ENCODE results near the gene RAB19.
"Not testable (repeated sequence)": the region's sequence is repeated elsewhere in the genome, so short reads cannot be mapped to it uniquely, and the experiment has no call there.

RAB19 gene

DNA sequence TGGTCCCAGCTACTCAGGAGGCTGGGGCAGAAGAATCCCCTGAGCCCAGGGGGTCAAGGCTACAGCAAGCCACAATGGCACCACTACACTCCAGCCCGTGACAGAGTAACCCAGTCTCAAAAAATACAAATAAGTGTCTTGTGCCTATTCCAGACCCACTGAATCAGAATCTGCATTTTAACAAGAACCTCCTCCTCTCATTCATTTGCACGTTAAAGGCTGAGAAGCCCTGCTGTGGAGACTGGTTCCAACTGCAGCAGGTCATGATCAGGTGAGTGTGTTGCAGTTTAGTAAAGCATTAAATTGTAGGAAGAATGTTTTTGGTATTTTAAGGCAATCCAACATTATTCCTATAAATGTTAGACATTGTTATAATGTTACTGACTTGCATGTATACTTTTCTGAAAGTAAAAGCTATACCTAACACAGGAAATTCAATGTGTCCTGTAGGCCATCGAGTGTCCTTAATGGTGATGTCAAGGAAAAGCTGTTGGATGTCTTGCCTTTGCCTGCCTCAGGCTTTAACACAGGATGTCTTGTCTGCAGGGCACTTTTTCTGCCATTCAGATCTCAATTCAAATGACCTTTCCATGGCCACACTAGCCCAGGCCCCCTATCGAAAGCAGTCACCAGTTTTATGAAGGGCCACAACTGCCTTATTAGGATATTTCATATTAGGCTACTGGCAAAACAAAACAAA lies 45.1 kb downstream of the RAB19 start:
- Histone ChIP-seq H3K27me3 (replicated peaks; ENCODE audit: control insufficient read depth, insufficient read depth, low read length, poor library complexity, severe bottlenecking) (no peaks in the 10 kb centered on the region), H3K4me1 (ENCODE audit: control insufficient read depth, insufficient read depth, low read length, poor library complexity, severe bottlenecking) (no peaks in the 10 kb centered on the region), H3K36me3 (ENCODE audit: control insufficient read depth, insufficient read depth, low read length) (peaks cover 9% of the 10 kb centered on the region), H3K9me3 (ENCODE audit: control insufficient read depth, low read length) (no peaks in the 10 kb centered on the region), H3K27ac (ENCODE audit: insufficient read depth, low read length, poor library complexity, severe bottlenecking) (no peak overlapping the region), H3K4me3 (ENCODE audit: insufficient read depth, low read depth, low read length, poor library complexity, severe bottlenecking) (no peak overlapping the region)
- DNase-seq, result no peak

DNA sequence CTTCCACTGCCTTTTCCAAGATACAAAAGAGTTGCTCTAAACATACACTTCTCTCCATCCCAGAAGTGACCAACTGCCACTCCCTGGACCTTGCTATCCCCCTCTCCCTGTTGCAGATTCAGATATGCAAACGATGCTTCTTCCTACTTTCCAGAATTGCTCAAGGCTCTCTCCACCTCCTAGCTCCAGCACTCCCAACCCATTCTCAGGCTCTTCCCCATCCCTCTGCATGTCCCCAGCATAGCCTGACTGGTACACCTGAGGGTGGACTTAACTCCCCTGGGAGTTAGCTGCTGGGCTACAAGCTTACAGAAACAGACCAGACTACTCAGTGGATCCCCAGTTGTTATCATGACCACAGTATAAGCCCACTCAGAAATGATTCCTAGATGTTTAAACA lies 47.9 kb downstream of the RAB19 start:
- Histone ChIP-seq H3K4me1 (ENCODE audit: control insufficient read depth, insufficient read depth, low read length, poor library complexity, severe bottlenecking) (no peaks in the 10 kb centered on the region), H3K27me3 (replicated peaks; ENCODE audit: control insufficient read depth, insufficient read depth, low read length, poor library complexity, severe bottlenecking) (no peaks in the 10 kb centered on the region), H3K4me3 (ENCODE audit: insufficient read depth, low read depth, low read length, poor library complexity, severe bottlenecking) (no peak overlapping the region), H3K27ac (ENCODE audit: insufficient read depth, low read length, poor library complexity, severe bottlenecking) (no peak overlapping the region), H3K9me3 (ENCODE audit: control insufficient read depth, low read length) (no peaks in the 10 kb centered on the region), H3K36me3 (ENCODE audit: control insufficient read depth, insufficient read depth, low read length) (peaks cover 32% of the 10 kb centered on the region)
- no peak for DNase-seq

DNA sequence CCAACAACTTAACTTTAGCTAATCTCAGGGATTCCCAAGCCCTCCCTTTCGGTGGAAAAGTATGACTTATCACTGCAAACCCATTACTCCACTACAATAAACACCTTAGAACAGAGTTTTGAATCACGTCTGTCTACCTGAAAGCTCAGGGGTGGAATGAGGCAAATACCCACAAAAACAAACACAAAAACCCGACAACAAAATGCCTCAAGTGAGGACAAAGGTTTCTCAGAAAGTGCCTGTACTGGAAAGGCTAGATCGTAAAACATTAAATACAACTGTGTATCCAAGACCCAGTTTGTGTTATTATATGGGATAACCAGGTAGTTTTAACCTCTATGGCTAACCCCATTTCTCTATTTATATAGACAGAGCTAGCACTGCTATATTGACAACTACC lies 49.4 kb downstream of the RAB19 start:
- Histone ChIP-seq H3K27me3 (replicated peaks; ENCODE audit: control insufficient read depth, insufficient read depth, low read length, poor library complexity, severe bottlenecking) (no peaks in the 10 kb centered on the region), H3K4me1 (ENCODE audit: control insufficient read depth, insufficient read depth, low read length, poor library complexity, severe bottlenecking) (no peaks in the 10 kb centered on the region), H3K4me3 (ENCODE audit: insufficient read depth, low read depth, low read length, poor library complexity, severe bottlenecking) (no peak overlapping the region), H3K36me3 (ENCODE audit: control insufficient read depth, insufficient read depth, low read length) (peaks cover 34% of the 10 kb centered on the region), H3K9me3 (ENCODE audit: control insufficient read depth, low read length) (no peaks in the 10 kb centered on the region), H3K27ac (ENCODE audit: insufficient read depth, low read length, poor library complexity, severe bottlenecking) (no peak overlapping the region)
- DNase-seq, result no peak

DNA sequence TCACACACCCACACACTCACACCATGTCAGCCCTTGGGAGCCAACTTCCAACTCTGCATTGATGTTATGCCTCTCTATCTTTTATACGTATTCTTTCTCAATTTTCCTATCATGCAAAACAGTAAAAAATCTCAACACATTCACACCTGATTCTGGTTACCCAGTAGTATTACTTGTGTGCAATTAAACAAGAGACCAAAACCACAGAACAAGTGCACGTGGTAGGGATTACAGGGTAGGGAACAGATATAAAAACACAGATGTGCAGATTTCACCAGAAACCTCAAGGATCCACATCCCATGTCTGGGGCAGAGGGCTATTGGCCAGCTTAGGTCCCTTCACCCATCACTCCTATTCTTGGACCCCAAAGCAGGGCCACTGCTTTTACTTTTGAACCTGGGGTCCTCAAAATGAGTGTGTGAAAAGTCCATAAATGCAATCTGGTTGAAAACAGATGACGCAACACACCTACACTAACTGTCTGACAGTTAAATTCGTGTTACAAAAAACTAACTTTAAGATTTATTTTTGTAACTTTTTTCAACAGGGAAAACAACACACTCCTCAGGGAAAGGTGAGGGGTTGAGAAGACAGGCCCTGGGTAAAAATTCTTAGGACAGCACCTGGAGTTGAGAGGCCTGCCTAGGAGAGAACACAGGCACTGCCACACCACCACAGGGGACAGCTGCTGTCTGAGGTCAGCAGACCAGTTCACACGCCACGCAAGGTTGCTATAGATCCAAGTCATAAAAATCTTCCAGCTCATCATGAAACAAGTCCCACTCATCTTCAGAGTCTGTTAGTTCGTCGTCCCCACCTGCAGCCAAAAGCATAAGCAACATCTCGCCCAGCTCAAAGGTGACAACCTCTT lies 50.2 kb downstream of the RAB19 start:
- not testable (repeated sequence) for H3K4me1 ChIP-seq (ENCODE audit: control insufficient read depth, insufficient read depth, low read length, poor library complexity, severe bottlenecking); DNase-seq; H3K27ac ChIP-seq (ENCODE audit: insufficient read depth, low read length, poor library complexity, severe bottlenecking); H3K4me3 ChIP-seq (ENCODE audit: insufficient read depth, low read depth, low read length, poor library complexity, severe bottlenecking); H3K9me3 ChIP-seq (ENCODE audit: control insufficient read depth, low read length); H3K27me3 ChIP-seq (replicated peaks; ENCODE audit: control insufficient read depth, insufficient read depth, low read length, poor library complexity, severe bottlenecking)
- peaks cover 41% of the 10 kb centered on the region for H3K36me3 ChIP-seq (ENCODE audit: control insufficient read depth, insufficient read depth, low read length)

DNA sequence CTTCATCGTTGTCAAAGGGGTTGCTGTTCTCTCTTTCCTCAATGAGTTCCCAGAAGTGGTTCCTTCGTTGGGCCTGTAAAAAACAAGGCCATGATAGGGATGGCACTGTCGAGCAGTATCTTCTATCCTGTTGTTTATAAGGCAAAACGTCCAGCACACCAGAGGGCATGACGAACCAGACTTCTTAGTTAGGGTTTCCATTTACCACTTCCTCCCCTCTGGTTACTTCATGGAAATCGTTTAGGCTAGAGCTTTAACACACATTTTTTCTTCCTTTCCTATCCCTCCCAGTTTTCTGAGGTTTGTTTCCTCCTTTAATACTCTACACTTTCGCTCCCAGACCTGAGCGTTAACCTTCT lies 50.8 kb downstream of the RAB19 start:
- Histone ChIP-seq H3K4me3 (ENCODE audit: insufficient read depth, low read depth, low read length, poor library complexity, severe bottlenecking) (no peak overlapping the region), H3K9me3 (ENCODE audit: control insufficient read depth, low read length) (no peaks in the 10 kb centered on the region), H3K36me3 (ENCODE audit: control insufficient read depth, insufficient read depth, low read length) (peaks cover 48% of the 10 kb centered on the region), H3K27ac (ENCODE audit: insufficient read depth, low read length, poor library complexity, severe bottlenecking) (no peak overlapping the region), H3K27me3 (replicated peaks; ENCODE audit: control insufficient read depth, insufficient read depth, low read length, poor library complexity, severe bottlenecking) (no peaks in the 10 kb centered on the region), H3K4me1 (ENCODE audit: control insufficient read depth, insufficient read depth, low read length, poor library complexity, severe bottlenecking) (no peaks in the 10 kb centered on the region)
- no peak for DNase-seq

- DNase-seq, result no peak
- Histone ChIP-seq H3K4me1 (ENCODE audit: control insufficient read depth, insufficient read depth, low read length, poor library complexity, severe bottlenecking) (no peaks in the 10 kb centered on the region), H3K36me3 (ENCODE audit: control insufficient read depth, insufficient read depth, low read length) (peaks cover 52% of the 10 kb centered on the region), H3K4me3 (ENCODE audit: insufficient read depth, low read depth, low read length, poor library complexity, severe bottlenecking) (no peak overlapping the region), H3K27me3 (replicated peaks; ENCODE audit: control insufficient read depth, insufficient read depth, low read length, poor library complexity, severe bottlenecking) (no peaks in the 10 kb centered on the region), H3K9me3 (ENCODE audit: control insufficient read depth, low read length) (no peaks in the 10 kb centered on the region), H3K27ac (ENCODE audit: insufficient read depth, low read length, poor library complexity, severe bottlenecking) (no peak overlapping the region)
These were observed 51.9 kb downstream of the RAB19 start for GRCh38 chr7:140455743-140456142.

DNA sequence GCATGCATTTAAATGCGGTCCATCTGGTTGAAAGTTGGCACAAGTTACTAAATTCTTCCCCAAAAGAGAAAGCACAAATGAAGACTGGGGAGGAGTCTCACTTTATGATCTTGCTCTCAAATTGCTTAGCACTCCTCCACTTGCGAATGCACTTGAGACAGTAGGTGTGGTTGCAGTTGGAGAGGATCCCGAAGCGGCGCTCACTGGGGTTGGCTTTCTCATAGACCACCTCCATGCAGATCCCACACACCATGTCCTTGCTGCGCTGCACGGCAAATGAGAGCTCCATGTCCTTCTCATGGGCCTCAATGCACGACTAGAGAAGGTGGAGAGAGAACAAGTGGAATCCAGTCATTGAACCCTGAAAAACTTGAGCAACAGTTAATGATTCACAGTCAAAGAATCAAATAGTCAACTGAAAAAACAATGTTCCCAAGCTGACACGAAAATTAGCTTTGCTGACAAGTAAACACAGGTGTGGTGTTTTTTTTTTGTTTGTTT lies 52.7 kb downstream of the RAB19 start:
- H3K36me3 ChIP-seq (ENCODE audit: control insufficient read depth, insufficient read depth, low read length), result peaks cover 58% of the 10 kb centered on the region
- DNase-seq, result no peak
- no peaks in the 10 kb centered on the region for H3K9me3 ChIP-seq (ENCODE audit: control insufficient read depth, low read length)
- no peak overlapping the region for H3K27ac ChIP-seq (ENCODE audit: insufficient read depth, low read length, poor library complexity, severe bottlenecking)
- H3K27me3 ChIP-seq (replicated peaks; ENCODE audit: control insufficient read depth, insufficient read depth, low read length, poor library complexity, severe bottlenecking), result no peaks in the 10 kb centered on the region
- H3K4me1 ChIP-seq (ENCODE audit: control insufficient read depth, insufficient read depth, low read length, poor library complexity, severe bottlenecking), result no peaks in the 10 kb centered on the region
- no peak overlapping the region for H3K4me3 ChIP-seq (ENCODE audit: insufficient read depth, low read depth, low read length, poor library complexity, severe bottlenecking)

DNA sequence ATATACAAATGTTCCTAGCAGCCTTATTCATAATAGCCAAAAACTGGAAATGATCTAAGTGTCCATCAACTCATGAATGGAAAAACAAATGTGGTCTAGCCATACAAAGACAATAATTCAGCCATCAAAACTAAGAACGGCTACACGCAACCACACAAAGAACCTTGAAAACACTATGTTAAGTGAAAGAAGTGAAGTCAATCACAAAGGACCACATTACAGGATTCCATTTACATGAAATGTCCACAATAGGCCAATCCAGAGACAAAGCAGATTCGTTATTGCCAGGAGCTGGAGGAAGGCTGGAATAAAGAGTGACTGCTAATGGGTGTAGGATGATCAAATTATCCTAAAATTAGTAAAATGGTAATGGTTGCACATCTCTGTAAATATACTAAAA lies 54.3 kb downstream of the RAB19 start:
- Histone ChIP-seq H3K36me3 (ENCODE audit: control insufficient read depth, insufficient read depth, low read length) (peaks cover 60% of the 10 kb centered on the region), H3K4me3 (ENCODE audit: insufficient read depth, low read depth, low read length, poor library complexity, severe bottlenecking) (no peak overlapping the region), H3K27ac (ENCODE audit: insufficient read depth, low read length, poor library complexity, severe bottlenecking) (no peak overlapping the region), H3K4me1 (ENCODE audit: control insufficient read depth, insufficient read depth, low read length, poor library complexity, severe bottlenecking) (no peaks in the 10 kb centered on the region), H3K27me3 (replicated peaks; ENCODE audit: control insufficient read depth, insufficient read depth, low read length, poor library complexity, severe bottlenecking) (no peaks in the 10 kb centered on the region), H3K9me3 (ENCODE audit: control insufficient read depth, low read length) (no peaks in the 10 kb centered on the region)
- no peak for DNase-seq

DNA sequence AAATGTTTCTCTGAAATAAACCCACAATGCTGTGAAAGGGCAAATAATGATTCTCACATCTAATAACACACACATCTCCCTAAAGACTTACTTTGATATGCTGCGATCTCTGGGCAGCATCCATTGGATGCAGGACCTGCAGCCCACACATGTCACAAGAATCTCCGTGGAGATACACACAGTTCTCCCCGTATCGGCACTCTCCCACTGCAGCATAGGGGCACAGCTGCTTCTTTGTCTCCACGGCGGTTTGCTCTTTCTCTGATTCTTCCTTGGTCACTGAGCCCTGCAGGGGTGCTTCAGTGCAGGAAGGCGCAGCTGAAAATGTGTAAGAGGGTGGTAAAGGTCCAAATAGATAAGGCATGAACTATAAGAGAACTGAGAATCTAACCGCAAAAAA lies 55.1 kb downstream of the RAB19 start:
- peaks cover 56% of the 10 kb centered on the region for H3K36me3 ChIP-seq (ENCODE audit: control insufficient read depth, insufficient read depth, low read length)

DNA sequence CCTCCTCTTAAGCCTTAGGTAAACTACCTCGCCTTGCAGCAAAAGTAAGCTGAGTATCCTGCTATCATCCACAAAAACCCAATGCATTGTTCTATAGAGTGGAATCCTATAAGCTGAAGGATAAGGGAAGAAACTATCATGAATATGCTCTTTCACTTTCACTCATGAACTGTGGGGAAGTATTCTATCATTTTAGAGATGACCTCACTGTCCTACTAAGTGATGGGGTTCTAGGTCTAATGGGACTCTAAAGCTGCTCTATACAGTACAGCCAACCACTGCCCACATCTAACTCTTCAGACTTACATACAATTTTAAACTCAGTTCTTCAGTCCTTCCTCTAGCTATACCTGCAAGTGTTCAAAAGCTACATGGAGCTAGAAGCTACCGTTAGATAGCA lies 59.3 kb downstream of the RAB19 start:
- Histone ChIP-seq H3K36me3 (ENCODE audit: control insufficient read depth, insufficient read depth, low read length) (peaks cover 66% of the 10 kb centered on the region), H3K4me3 (ENCODE audit: insufficient read depth, low read depth, low read length, poor library complexity, severe bottlenecking) (no peak overlapping the region), H3K27me3 (replicated peaks; ENCODE audit: control insufficient read depth, insufficient read depth, low read length, poor library complexity, severe bottlenecking) (no peaks in the 10 kb centered on the region), H3K27ac (ENCODE audit: insufficient read depth, low read length, poor library complexity, severe bottlenecking) (no peak overlapping the region), H3K4me1 (ENCODE audit: control insufficient read depth, insufficient read depth, low read length, poor library complexity, severe bottlenecking) (no peaks in the 10 kb centered on the region), H3K9me3 (ENCODE audit: control insufficient read depth, low read length) (no peaks in the 10 kb centered on the region)
- DNase-seq, result no peak

More for the DNA sequence above, 55.1 kb downstream of the RAB19 start:
- Histone ChIP-seq H3K9me3 (ENCODE audit: control insufficient read depth, low read length) (no peaks in the 10 kb centered on the region), H3K27ac (ENCODE audit: insufficient read depth, low read length, poor library complexity, severe bottlenecking) (no peak overlapping the region), H3K4me3 (ENCODE audit: insufficient read depth, low read depth, low read length, poor library complexity, severe bottlenecking) (no peak overlapping the region), H3K27me3 (replicated peaks; ENCODE audit: control insufficient read depth, insufficient read depth, low read length, poor library complexity, severe bottlenecking) (no peaks in the 10 kb centered on the region), H3K4me1 (ENCODE audit: control insufficient read depth, insufficient read depth, low read length, poor library complexity, severe bottlenecking) (no peaks in the 10 kb centered on the region)
- DNase-seq, result no peak
